ENCODE measurements around the gene ZC3HAV1.
"Not testable (repeated sequence)": the region's sequence is repeated elsewhere in the genome, so short reads cannot be mapped to it uniquely, and the experiment has no call there.

- not testable (repeated sequence) for TF ChIP-seq CTCF, EZH2 (IDR thresholded peaks at IDR 0.05)
Measured at GRCh38 chr7:139025861-139026260, 83.7 kb downstream of the ZC3HAV1 start.
